DMS 273 treated with DMSO at 0.1 percent for 48 hours (cell line): ENCODE results near the gene CEACAM18.
A peak's percentile ranks its signal among the peaks of the same experiment; 100 is the strongest.
"Not testable (repeated sequence)": the region's sequence is repeated elsewhere in the genome, so short reads cannot be mapped to it uniquely, and the experiment has no call there.

ENCODE experiments used
- DNase-seq: peaks from one replicate; lab custom pipeline; 2025; lab: John Stamatoyannopoulos, UW

The CEACAM18 gene

DNA sequence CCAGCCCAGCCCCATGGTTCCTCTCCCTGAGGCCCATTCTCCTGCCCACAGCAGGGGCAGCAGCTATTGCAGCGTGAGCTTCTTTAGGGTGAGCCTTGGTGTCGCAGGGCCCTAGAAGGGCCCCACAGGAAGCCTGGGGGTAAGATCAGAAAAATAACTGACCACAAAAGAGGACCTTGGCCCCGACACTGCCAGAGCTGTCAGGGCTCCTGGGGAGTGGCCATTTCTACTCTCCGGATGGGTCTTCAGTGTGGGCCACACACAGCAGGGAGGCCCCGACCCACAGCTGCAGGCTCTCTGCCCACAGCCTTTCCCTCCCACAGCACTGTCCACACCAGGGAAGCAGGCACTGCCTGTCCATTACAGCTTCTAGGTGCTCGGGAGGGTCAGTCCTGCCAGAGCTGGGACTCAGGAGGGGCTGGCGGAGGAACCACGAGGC lies 16.6 kb upstream of the CEACAM18 start:
- no peak for DNase-seq

DNA sequence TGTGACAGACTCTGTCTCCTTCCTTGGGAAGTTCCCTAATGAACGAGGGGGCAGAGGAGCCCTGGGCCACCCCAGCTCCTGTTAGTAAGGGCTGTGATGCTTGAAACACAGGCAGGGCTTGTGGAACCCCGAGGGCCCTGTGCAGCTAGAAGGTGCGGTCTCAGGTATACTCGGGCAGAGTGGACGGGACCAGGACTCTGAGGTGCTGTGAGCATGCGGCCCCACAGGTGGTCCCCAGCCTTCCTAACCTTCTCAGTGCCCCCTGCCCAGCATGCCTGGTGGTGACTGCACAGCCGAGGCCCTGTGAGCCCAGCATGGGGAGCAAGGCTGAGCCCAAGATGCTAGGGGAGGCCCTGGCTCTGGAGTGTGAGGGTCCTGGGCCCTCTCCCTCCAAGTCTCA lies 16.1 kb upstream of the CEACAM18 start:
- no peak for DNase-seq

DNA sequence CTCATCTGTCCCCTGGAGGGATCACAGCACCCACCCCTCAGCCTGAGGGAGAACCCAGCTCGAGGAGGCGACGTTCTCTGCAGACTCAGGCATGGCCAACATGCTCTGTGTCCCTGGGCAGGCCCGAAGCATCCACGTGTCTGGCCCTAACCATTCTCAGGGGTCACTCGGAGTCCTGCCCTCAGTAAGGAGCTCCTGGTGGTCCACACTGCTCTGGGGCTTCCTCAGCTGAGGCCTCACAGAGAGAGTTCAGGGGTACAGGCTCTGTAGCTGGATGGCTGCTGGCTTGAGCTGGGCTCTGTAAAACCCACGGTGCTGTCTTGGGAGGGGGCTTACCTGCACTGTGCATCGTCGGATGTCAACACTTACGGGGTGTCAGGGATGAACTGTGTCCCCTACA lies 15.7 kb upstream of the CEACAM18 start:
- DNase-seq = no peak

DNA sequence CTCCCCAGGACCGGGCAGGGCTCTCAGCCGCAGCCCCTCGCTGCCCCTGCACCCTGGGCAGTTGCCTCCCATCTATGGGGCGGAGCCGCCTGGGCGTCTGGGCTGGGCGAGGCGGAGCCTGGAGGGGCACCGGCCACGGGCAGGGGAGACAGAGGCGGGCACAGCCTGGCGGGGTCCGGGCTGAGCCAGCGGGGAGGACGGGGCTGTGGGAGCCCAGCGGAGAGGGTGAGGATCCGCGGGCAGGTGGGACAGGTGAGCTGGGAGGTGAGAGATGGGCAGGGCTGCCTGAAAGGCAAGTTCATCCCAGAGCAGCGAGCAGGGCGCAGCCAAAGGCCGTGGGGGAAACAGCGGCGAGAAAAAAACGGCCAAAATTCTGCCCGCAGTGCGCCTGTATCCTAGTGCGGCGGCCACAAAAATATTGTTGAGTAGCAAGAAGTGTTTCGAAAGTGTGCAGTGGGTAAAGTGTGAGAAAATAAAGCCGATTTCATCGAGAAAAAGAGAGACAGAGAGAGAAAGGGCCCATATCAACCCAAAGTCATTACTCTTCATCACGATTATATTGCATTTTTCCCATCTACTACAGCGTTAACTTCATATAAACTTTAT lies 14.3 kb upstream of the CEACAM18 start:
- not testable (repeated sequence) for DNase-seq

DNA sequence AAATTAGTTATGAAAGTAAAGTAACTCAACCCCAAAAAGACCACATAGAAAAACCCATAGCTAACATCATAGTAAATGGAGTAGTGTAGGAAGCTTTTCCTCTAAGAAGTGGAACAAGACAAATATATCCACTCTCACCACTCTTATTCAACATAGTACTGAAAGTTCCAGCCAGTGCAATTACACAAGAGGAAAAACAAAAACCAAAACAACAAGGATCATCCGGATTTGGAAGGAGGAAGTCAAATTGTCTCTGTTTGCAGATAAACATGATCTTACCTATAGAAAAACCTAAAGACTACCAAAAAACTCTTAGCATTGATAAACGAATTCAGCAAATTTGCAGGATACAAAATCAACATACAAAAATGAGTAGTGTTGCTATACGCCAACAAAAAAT lies 11.6 kb upstream of the CEACAM18 start:
- DNase-seq = no peak

DNA sequence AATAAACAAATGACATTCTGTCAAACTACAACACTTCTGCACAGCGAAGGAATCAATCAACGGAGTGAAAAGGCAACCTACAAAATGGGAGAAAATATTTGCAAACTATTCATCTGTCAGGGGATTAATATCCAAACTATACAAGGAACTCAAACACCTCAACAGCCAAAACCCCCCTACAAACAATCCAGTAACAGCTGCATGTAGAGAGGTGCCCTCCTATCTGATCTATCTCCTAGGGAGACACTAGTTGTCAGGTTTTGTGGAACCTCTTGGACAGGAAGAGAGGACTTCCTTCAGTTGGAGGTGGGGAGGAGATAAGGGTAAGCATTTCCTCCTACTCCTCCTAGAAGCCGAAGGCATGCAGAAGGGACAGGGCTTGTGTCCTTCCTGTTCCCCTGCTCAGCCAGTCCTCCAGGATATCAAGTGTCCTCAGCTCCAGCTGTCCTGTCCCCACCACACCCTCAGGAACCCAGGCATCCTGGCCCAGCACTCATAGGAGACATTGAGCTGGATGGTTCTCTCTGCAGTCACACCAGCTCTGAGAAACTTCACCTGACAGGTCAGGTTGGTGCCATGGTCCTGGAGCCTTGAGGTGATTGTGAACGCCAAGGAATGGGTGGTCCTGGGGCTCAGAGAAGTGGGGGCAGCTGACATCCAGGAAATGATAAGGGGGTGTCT lies 10.3 kb upstream of the CEACAM18 start:
- DNase-seq = no peak

DNA sequence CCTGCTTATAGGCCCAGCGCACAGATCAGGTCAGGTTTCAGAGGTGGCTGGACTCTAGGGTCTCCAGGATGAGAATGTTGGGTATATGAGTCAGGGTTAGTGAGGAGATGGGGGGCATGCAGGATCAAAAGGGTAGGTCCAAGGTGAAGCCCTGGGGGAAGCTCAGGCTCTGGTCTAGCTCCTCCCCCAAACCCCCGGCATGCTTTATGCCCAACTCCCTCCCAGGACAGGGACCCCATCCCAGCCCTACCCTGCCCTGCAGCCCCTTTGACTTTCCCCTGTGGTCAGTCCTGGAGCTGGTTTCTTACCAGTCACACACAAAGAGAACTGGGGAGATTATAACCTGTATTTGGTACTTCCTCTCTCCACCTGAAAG lies 9.8 kb upstream of the CEACAM18 start:
- no peak for DNase-seq

DNA sequence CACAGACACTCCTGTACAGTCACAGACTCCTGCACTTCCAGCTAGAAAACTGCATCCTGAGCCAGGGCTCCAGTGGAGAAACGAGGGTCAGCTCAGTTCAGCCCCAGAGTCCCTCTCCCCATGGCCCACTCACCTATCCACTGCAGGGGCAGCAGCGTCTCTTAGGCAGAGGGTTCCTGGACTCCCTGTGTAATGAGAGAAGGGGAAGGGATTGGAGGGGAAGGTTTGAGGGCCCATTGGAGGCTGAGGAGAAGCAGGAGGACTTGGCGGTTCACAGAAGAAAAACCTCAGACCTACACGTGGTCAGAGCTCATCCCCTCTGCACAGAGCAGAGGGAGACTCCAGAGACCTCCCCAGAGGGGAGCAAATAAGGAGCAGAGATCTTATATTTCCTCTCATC lies 9.2 kb upstream of the CEACAM18 start:
- DNase-seq = no peak

DNA sequence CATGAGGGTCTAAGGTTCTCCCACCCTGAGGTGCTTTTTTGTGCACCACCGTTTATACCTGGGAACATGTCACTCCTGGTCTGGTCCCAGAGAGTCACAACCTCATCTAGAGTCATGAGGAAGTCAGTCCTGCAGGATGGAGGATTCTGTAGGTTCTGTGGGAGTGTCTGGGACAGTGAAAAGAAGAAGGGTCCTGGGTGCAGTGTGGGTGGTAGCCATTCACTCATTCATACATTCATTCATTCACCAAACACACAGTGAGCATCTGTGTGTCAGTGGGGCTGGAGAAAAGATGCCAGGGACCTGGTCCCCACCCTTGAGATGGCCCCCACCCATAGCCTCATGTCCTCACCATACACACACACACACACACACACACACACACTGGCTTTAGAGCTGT lies 8.7 kb upstream of the CEACAM18 start:
- no peak for DNase-seq

DNA sequence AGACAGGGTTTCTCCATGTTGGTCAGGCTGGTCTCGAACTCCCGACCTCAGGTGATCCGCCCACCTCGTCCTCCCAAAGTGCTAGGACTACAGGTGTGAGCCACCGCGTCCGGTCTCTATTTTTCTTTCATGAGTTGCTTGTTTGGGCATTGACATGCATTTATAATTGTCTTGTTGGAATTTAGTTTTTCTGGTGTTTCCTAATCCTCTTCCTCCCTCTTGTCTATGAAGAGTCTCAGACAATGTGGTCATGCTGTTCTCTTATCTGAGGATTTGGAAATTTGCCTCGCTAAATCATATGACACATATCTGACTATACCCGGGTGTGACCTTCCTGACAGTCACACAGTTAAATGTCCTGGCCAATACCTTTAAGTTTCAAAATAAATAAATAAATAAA lies 7.4 kb upstream of the CEACAM18 start:
- DNase-seq = no peak

DNA sequence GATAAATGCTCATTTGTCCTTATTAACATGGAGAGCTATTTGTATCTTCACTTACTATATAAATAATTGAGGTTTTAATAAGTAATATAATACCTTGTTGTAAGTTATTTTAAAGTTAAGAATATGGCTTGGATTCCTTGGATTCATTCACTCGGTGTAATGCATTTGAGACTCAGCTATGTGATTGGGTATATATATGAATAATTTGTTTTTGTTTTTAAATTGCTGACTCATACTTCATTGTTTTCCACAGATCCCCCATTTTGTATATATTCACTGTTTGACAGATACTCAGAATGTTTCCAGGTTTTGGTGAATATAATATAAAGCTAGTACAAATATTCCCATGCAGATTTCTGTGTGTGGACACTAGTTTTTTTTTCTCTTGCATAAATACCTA lies 6.8 kb upstream of the CEACAM18 start:
- DNase-seq = no peak

DNA sequence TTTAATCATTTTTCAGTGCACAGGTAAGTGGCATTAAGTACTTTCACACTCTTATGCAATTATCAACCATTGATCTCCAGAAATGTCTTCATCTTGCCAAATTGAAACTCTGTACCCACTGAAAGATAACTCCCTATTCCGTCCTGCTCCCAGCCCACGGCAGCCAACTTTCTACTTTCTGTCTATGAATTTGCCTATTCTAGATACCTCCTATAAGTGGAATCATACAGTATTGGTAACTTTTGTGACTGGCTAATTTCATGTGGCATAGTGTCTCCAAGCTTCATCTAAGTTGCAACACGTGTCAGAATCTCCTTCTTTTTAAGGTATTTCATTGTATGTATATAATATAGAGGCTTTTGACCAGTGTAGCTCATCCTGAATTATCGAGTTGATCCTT lies 5.7 kb upstream of the CEACAM18 start:
- no peak for DNase-seq

DNA sequence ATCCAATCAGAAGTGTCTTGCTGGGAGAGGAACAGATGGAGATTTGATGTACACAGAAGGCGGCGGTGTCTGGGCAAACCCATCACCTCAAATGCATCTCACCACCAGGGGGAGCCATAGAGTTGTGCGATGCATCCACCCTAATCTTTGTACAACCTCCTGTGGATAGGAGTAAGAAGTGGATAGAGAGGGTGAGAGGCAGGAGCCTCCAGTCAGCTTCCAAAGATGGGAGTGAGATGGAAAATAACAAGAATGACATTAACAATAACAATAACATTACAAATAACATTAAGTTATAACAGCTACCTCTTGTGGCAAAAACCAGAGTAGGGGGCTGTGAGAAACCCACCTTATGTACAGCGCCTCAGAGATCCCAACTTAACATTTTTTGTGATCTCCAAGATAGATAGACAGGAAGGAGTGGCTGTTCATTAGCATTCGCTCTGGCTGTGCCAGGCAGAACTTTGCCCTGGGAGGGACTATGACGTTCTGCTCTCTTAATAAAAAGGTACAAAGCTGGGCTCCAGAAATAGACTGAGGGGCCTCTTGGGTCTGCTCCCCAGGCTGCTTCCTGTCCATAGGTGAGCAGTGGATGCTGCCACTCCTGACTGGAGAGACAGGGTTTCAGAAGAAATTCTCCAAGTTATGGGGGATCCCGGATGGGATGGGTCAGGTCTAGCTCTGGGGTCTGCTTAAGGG lies 5.2 kb upstream of the CEACAM18 start:
- DNase-seq = peak; percentile 4

DNA sequence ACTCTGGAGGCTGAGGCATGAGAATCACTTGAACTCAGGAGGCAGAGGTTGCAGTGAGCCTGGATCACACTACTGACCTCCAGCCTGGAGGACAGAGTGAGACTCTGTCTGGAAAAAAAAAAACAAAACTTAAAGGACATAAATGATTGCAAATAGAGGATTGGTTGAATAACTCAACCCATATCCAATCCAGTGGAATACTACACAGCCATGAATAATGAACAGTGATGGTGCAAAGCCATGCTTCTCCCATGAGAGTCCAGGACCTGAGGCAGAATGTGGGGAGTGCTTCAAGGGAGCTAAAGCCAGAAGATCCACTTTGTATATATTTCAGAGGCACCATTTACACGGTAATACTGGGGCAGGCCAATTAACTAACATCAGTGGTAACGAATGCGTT lies 2.2 kb upstream of the CEACAM18 start:
- DNase-seq = no peak

DNA sequence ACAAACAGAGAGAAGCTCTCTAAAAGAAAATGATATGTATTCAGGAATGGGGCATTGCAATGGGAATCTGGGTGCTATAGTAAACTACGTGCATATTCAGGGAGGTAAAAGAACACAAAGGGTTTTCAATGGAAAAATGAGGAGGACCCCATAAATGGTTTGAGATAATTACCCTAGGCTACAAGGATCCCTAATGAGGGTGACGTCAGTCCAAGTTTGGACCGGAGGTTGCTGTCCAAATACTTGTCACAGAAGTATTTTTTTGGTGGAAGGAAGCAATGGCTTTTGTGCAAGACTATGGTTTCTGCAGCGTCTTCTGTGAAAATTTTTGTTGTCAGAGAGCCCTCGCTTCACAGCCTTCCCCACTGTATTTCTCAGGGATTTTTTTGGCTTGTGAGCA lies 995 bp upstream of the CEACAM18 start:
- DNase-seq = no peak

DNA sequence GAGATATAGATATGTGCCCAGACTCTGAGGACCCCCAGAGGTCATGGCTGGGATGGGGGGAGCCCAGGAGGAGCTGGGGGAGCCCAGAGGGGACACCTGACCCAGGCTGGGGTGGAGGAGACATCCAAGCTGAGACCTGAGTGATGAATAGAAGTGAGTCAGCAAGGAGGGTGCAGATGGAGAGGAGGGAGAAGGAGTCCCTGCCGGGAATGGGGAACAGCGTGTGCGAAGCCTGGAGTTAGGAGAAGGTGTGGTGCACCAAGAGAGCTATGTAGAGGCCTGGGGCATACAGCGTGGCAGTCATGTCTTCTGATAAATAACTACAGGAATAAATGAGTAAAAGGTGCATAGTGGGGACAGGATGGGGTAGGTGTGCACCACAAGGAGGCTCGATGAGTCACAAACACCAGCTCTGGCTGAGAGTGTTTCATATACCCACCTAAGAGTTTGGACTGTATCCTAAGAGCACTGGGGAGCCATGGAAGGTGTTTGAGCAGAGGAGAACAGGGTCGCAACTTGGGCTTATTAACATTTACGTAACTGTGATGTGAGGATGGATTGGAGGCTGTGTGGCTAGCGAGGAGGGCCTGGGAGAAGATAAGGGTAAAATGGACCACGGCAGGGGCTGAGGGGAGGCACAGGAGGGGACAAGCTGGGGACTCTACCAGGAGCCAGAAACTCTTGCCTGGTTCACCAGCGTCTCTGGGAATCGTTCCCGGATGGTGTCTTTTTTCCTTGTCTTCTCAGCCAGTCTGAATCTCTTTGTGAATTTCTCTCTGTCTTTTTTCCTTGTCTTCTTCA lies 1.4 kb downstream of the CEACAM18 start:
- no peak for DNase-seq

DNA sequence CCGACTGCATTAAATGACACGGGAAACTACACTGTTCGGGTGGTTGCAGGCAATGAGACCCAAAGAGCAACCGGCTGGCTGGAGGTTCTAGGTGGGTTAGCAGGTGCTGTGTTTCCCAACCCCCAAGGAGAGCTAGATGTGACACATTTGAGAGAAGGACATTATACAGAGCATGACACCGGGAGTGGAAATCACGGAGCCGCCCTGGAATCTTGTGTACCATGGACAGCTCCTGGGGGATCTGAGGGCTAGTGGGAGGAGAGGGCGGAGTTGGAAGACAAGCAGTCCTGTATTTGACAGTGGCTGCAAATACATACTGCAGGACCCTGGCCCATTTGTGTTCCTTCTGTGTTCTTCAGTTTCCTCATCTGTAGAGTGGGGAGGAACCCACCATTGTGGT lies 2.3 kb downstream of the CEACAM18 start:
- DNase-seq = no peak

DNA sequence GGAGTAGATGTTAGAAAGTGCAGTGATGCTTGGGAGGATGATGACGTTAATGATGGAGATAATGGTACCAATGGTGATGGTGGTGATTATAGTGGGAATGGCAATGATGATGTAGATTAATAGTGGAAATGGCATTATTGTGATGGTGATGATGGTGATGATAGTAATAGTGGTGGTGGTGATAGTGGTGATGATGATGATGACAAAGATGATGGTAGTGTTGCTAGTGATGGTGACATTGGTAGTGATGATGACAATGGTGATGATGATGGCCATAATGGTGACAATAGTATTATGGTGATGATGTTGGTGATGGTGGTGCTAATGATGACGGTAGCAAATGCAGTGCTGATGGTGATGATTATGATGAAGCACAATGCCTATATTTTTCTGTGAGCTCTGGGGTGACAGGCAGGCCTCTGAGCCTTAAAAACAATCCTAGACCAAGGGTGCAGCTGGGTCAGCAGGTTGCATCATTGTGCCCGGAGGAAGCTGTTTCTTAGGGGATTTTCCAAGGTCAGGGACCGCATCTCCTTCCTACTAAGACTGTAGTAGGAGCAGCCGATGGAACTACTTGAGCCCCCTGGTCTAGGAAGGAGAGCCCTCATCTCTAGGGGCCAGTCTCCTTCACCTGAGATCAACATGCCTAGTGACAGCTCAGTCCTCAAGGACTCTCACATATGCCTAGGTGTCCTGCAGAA lies 7.8 kb downstream of the CEACAM18 start:
- DNase-seq = no peak

DNA sequence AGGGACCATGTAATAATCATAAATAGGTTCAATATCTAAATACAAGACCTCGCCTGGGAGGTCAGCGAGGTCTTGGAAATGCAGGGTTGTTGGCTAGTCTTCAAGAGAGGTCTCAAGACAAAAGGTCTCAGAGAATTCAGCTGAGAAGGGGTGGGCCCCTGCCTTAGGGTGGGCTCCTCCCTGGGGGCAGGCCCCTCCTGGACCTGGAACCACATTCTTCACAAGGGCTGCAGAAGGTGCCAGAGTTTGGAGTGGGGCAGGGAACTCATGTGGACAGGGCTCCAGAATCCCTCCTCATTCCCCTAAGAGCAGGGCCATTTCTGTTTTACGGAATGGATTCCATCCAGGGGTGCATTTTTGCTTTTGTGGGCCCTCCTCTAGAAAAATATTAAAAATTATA lies 10.2 kb downstream of the CEACAM18 start:
- no peak for DNase-seq

DNA sequence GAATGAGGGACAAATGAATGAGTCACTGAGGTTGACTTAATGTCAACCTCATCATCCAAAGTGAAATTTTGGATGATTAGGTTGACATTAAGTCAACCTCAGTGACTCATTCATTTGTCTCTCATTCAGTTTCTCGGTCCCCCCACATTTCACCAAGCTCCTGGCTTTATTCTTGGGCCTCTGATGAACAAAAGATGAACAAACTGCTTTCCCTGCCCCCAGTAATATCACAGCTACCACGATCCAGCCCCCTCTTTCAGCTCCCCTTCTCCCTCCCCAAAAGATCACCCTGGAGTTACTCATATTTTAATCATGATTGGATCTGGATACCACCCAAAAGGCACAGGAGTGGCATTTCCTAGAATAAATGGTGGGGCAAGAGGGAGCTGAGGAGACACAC lies 10.8 kb downstream of the CEACAM18 start:
- no peak for DNase-seq

DNA sequence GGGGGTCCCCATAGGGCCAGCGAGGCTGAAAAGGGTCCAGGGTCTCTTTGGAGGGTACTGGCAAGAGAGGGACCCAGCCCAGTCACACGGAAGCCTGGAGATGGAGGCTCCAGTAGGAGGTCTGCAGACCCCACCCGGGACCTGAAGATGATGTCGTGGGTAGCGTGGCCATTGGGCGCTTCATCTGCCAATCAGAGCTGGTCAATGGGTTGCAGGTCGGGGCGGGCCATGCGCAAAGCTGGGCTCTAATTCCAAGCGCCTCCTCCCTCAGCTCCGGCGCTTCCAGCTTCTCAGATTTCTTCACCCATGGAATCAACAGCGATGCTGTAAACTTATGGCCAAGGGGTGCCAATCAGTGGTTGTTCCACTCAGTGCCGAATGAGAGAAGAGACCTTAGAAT lies 12.3 kb downstream of the CEACAM18 start:
- DNase-seq = no peak

DNA sequence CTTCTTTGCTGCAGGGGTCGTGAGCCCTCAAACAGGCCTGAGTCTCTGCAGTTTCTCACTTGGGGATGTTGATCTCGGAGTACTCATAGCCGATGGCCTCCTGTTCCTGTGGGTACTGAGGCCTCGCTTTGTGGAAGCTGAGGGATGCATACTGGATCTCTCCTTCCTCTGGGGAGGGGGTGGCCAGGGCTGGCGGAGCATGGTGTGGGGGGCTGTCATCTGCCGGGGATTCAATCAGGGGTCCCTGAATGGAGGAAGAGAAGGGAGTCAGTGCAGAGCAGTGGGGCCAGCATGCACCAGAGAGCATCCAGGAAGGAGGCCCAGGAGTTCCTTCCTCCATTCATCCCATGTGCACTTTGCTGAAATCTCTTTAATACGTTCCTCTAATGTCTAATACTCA lies 13.2 kb downstream of the CEACAM18 start:
- DNase-seq = no peak
